Stomach smooth muscle (tissue), 2 donors: Measurements from ENCODE around the gene OVCA2.

Experiments
- H3K27ac ChIP-seq: one replicate; pipeline ENCODE4 v1.7.0; 2013; ENCODE audit warnings: mild to moderate bottlenecking, low read length, inconsistent platforms
- H3K27me3 ChIP-seq, 2 donors: one replicate each; pipeline ENCODE4 v1.7.0; 2013; ENCODE audit warnings: low read length in 2 of 2; ENCODE audit not compliant: insufficient read depth in 2 of 2, control insufficient read depth in 1 of 2
- H3K36me3 ChIP-seq, 2 donors: one replicate each; pipeline ENCODE4 v1.7.0; 2013; ENCODE audit warnings: low read length in 2 of 2; ENCODE audit not compliant: control insufficient read depth in 2 of 2, insufficient read depth in 2 of 2
- H3K4me1 ChIP-seq: one replicate; pipeline ENCODE4 v1.7.0; 2013; ENCODE audit warnings: low read length; ENCODE audit not compliant: control insufficient read depth, insufficient read depth
- H3K4me3 ChIP-seq, 2 donors: one replicate each; pipeline ENCODE4 v1.7.0; 2013; ENCODE audit warnings: low read length in 2 of 2
- H3K9ac ChIP-seq, 2 donors: one replicate each; pipeline ENCODE4 v1.7.0; 2013; ENCODE audit warnings: low read length in 2 of 2, mild to moderate bottlenecking in 1 of 2
- H3K9me3 ChIP-seq, 2 donors: one replicate each; pipeline ENCODE4 v1.7.0; 2013; ENCODE audit warnings: low read length in 2 of 2; ENCODE audit not compliant: control insufficient read depth in 2 of 2
- donor health status: healthy.
- donor health status: Pancreatic carcinoma.

The OVCA2 gene

GRCh38 chr17:2016494-2016893 is 25.3 kb upstream of the OVCA2 start:
- Histone ChIP-seq H3K27ac (no peak overlapping the region), H3K27me3 (peaks cover 11 to 20% of the 10 kb centered on the region in 2 donors)

GRCh38 chr17:2017274-2017941 is 24.4 kb upstream of the OVCA2 start:
- Histone ChIP-seq H3K9me3 (no peaks in the 10 kb centered on the region), H3K4me3 (no peak overlapping the region), H3K36me3 (no peaks in the 10 kb centered on the region), H3K27me3 (peaks cover 11 to 18% of the 10 kb centered on the region in 2 donors), H3K27ac (no peak overlapping the region), H3K9ac (no peak overlapping the region), H3K4me1 (no peaks in the 10 kb centered on the region)

More at GRCh38 chr17:2016494-2016893, 25.3 kb upstream of the OVCA2 start:
- Histone ChIP-seq H3K36me3 (no peaks in the 10 kb centered on the region), H3K4me3 (no peak overlapping the region), H3K4me1 (peaks cover 3% of the 10 kb centered on the region), H3K9me3 (no peaks in the 10 kb centered on the region), H3K9ac (no peak overlapping the region)

- H3K9me3 ChIP-seq = no peaks in the 10 kb centered on the region
- no peak overlapping the region for H3K27ac ChIP-seq
- H3K36me3 ChIP-seq = no peaks in the 10 kb centered on the region
- H3K4me3 ChIP-seq = no peak overlapping the region
- peaks cover 19 to 25% of the 10 kb centered on the region in 2 donors for H3K27me3 ChIP-seq
- H3K9ac ChIP-seq = no peak overlapping the region
- peaks cover 8% of the 10 kb centered on the region for H3K4me1 ChIP-seq
Observed at GRCh38 chr17:2018716-2019510, 22.9 kb upstream of the OVCA2 start.

- H3K4me3 ChIP-seq = no peak overlapping the region
- no peak overlapping the region for H3K27ac ChIP-seq
- H3K9me3 ChIP-seq = no peaks in the 10 kb centered on the region
- H3K4me1 ChIP-seq = peaks cover 16% of the 10 kb centered on the region
- no peaks in the 10 kb centered on the region for H3K36me3 ChIP-seq
- peaks cover 28% of the 10 kb centered on the region in 2 donors for H3K27me3 ChIP-seq
- H3K9ac ChIP-seq = no peak overlapping the region
Observed at GRCh38 chr17:2019723-2020122, 22.1 kb upstream of the OVCA2 start.

- H3K9me3 ChIP-seq = no peaks in the 10 kb centered on the region
- H3K36me3 ChIP-seq = no peaks in the 10 kb centered on the region
- no peak overlapping the region for H3K9ac ChIP-seq
- no peak overlapping the region for H3K4me3 ChIP-seq
- H3K27ac ChIP-seq = no peak overlapping the region
- peaks cover 26% of the 10 kb centered on the region for H3K4me1 ChIP-seq
- H3K27me3 ChIP-seq = peaks cover 28 to 34% of the 10 kb centered on the region in 2 donors
Observed at GRCh38 chr17:2020721-2021120, 21.1 kb upstream of the OVCA2 start.

GRCh38 chr17:2022647-2023240 is 19.1 kb upstream of the OVCA2 start:
- Histone ChIP-seq H3K27ac (no peak overlapping the region), H3K9ac (no peak overlapping the region), H3K4me1 (peaks cover 32% of the 10 kb centered on the region), H3K9me3 (no peaks in the 10 kb centered on the region), H3K27me3 (peaks cover 28 to 44% of the 10 kb centered on the region in 2 donors), H3K4me3 (no peak overlapping the region), H3K36me3 (no peaks in the 10 kb centered on the region)

GRCh38 chr17:2023256-2023655 is 18.6 kb upstream of the OVCA2 start:
- Histone ChIP-seq H3K9me3 (no peaks in the 10 kb centered on the region), H3K27ac (no peak overlapping the region), H3K4me3 (no peak overlapping the region), H3K4me1 (peaks cover 32% of the 10 kb centered on the region), H3K27me3 (peaks cover 28 to 45% of the 10 kb centered on the region in 2 donors), H3K9ac (no peak overlapping the region), H3K36me3 (no peaks in the 10 kb centered on the region)

- Histone ChIP-seq H3K27me3 (peaks cover 32 to 45% of the 10 kb centered on the region in 2 donors), H3K9me3 (no peaks in the 10 kb centered on the region), H3K4me1 (peaks cover 32% of the 10 kb centered on the region), H3K36me3 (no peaks in the 10 kb centered on the region), H3K9ac (no peak overlapping the region), H3K27ac (no peak overlapping the region), H3K4me3 (peak overlapping the region; percentile 53 to 68)
Observed at GRCh38 chr17:2023692-2024571, 17.9 kb upstream of the OVCA2 start.

GRCh38 chr17:2024572-2025219 is 17.1 kb upstream of the OVCA2 start:
- Histone ChIP-seq H3K27ac (no peak overlapping the region), H3K4me1 (peaks cover 34% of the 10 kb centered on the region), H3K9me3 (no peaks in the 10 kb centered on the region), H3K9ac (no peak overlapping the region), H3K27me3 (peaks cover 36 to 51% of the 10 kb centered on the region in 2 donors), H3K36me3 (no peaks in the 10 kb centered on the region), H3K4me3 (peak overlapping the region; percentile 53 to 68)

- peaks cover 37% of the 10 kb centered on the region for H3K4me1 ChIP-seq
- peaks cover 36 to 51% of the 10 kb centered on the region in 2 donors for H3K27me3 ChIP-seq
- H3K27ac ChIP-seq = no peak within 1 kb of the TSS
- H3K36me3 ChIP-seq = no peaks in the 10 kb centered on the region
- peak within 1 kb of the TSS; percentile 53 to 68 for H3K4me3 ChIP-seq
- no peaks in the 10 kb centered on the region for H3K9me3 ChIP-seq
- no peak within 1 kb of the TSS for H3K9ac ChIP-seq
Observed at GRCh38 chr17:2025220-2025621, 16.6 kb upstream of the OVCA2 start, which contains the start of gene RTN4RL1. Gene RTN4RL1, minus strand, starts transcription at chr17:2025334. Its CDS starts 469 bp downstream, at chr17:2024865.
